WTC11 (cell line): Measurements from ENCODE around the gene ZBTB22. TPM values are rescaled to one million over a fixed set of nuclear protein-coding genes. Genes with fewer than 3 reads are reported as not detected.

Experiments used
- ATAC-seq: fragments of 200-7000 bp; cut with Tn5 transposase; 2 replicates; pipeline ENCODE4 v1.10.0; 2021; ENCODE audit warnings: mild to moderate bottlenecking, moderate library complexity
- CTCF ChIA-PET: fragments of 300-600 bp; sonication (Branson Sonifier 250); formaldehyde crosslinking; loops from one replicate; lab custom pipeline; 2021; ENCODE audit warnings: antibody characterized with exemption; lab: Charles Lee
- POLR2A ChIA-PET: fragments of 350-600 bp; sonication (Branson Sonifier 250); formaldehyde crosslinking; loops from one replicate; lab custom pipeline; 2021; ENCODE audit warnings: antibody characterized with exemption; lab: Charles Lee
- DNase-seq: peaks from one replicate; pipeline ENCODE4 v3.0.0; 2021; ENCODE audit warnings: low spot score
- H3K27ac Mint-ChIP-seq: 2 replicates; pipeline ENCODE4 v1.8.0; 2021; ENCODE audit warnings: mixed read lengths
- H3K27me3 Mint-ChIP-seq: 2 replicates; pipeline ENCODE4 v1.8.0; 2021; ENCODE audit warnings: low read depth, mild to moderate bottlenecking, moderate library complexity, mixed read lengths
- H3K36me3 Mint-ChIP-seq: 2 replicates; pipeline ENCODE4 v1.8.0; 2021; ENCODE audit warnings: mixed read lengths
- H3K4me1 Mint-ChIP-seq: 2 replicates; pipeline ENCODE4 v1.8.0; 2022; ENCODE audit warnings: mixed read lengths
- H3K4me3 Mint-ChIP-seq: 2 replicates; pipeline ENCODE4 v1.8.0; 2021; ENCODE audit warnings: mild to moderate bottlenecking, moderate library complexity, mixed read lengths
- H3K9me3 Mint-ChIP-seq: 2 replicates; pipeline ENCODE4 v1.8.0; 2021; ENCODE audit warnings: mixed read lengths
- AR ChIP-seq: fragments of 250-450 bp; sonication (Bioruptor Pico); IDR thresholded peaks from 2 replicates; pipeline ENCODE4 v1.9.0; 2021; ENCODE audit warnings: mild to moderate bottlenecking
- ATF2 ChIP-seq: sonication (generic); formaldehyde crosslinking; IDR thresholded peaks from 2 replicates; pipeline ENCODE4 v1.8.1; 2022; ENCODE audit warnings: low read depth, missing genetic modification reagents, borderline replicate concordance
- E2F1 ChIP-seq: sonication (generic); formaldehyde crosslinking; IDR thresholded peaks from 2 replicates; pipeline ENCODE4 v1.8.0; 2022; ENCODE audit warnings: mild to moderate bottlenecking, missing genetic modification reagents
- ESRRA ChIP-seq: sonication (generic); formaldehyde crosslinking; IDR thresholded peaks from 2 replicates; pipeline ENCODE4 v1.8.1; 2022; ENCODE audit warnings: mild to moderate bottlenecking, missing genetic modification reagents, borderline replicate concordance
- ETV6 ChIP-seq: sonication (generic); formaldehyde crosslinking; IDR thresholded peaks from 2 replicates; pipeline ENCODE4 v1.8.1; 2022; ENCODE audit warnings: mild to moderate bottlenecking, missing genetic modification reagents
- FOXK1 ChIP-seq: sonication (generic); formaldehyde crosslinking; IDR thresholded peaks from 2 replicates; pipeline ENCODE4 v1.8.0; 2022; ENCODE audit warnings: mild to moderate bottlenecking, moderate library complexity, missing genetic modification reagents
- FOXP1 ChIP-seq: sonication (generic); formaldehyde crosslinking; IDR thresholded peaks from 2 replicates; pipeline ENCODE4 v1.8.0; 2022; ENCODE audit warnings: missing genetic modification reagents, mild to moderate bottlenecking, moderate library complexity, borderline replicate concordance
- GABPB1 ChIP-seq: sonication (generic); formaldehyde crosslinking; IDR thresholded peaks from 2 replicates; pipeline ENCODE4 v1.8.1; 2023; ENCODE audit warnings: mild to moderate bottlenecking, missing genetic modification reagents
- GRHL2 ChIP-seq: fragments of 250-450 bp; sonication (Bioruptor Pico); IDR thresholded peaks from 2 replicates; pipeline ENCODE4 v1.8.0; 2022; ENCODE audit warnings: mild to moderate bottlenecking, moderate library complexity; ENCODE audit not compliant: insufficient replicate concordance, severe bottlenecking
- HMGA2 ChIP-seq: fragments of 250-450 bp; sonication (Bioruptor Pico); IDR thresholded peaks from 2 replicates; pipeline ENCODE4 v1.4.0; 2021; ENCODE audit warnings: mild to moderate bottlenecking, moderate library complexity
- KAT7 ChIP-seq: sonication (generic); formaldehyde crosslinking; IDR thresholded peaks from 2 replicates; pipeline ENCODE4 v1.8.1; 2023; ENCODE audit warnings: missing genetic modification reagents, mild to moderate bottlenecking, borderline replicate concordance
- MLX ChIP-seq: sonication (generic); formaldehyde crosslinking; IDR thresholded peaks from 2 replicates; pipeline ENCODE4 v1.8.1; 2023; ENCODE audit warnings: mild to moderate bottlenecking, missing genetic modification reagents, moderate library complexity
- NR2C2 ChIP-seq: sonication (generic); formaldehyde crosslinking; IDR thresholded peaks from 2 replicates; pipeline ENCODE4 v1.8.0; 2022; ENCODE audit warnings: mild to moderate bottlenecking, missing genetic modification reagents
- OVOL2 ChIP-seq: fragments of 250-450 bp; sonication (Bioruptor Pico); IDR thresholded peaks from 2 replicates; pipeline ENCODE4 v1.9.0; 2021; ENCODE audit warnings: mild to moderate bottlenecking, borderline replicate concordance
- PRDM15 ChIP-seq: sonication (generic); formaldehyde crosslinking; IDR thresholded peaks from 2 replicates; pipeline ENCODE4 v1.8.0; 2022; ENCODE audit warnings: missing genetic modification reagents
- PRRX2 ChIP-seq: fragments of 250-450 bp; sonication (Bioruptor Pico); IDR thresholded peaks from 2 replicates; pipeline ENCODE4 v1.8.0; 2021; ENCODE audit warnings: mild to moderate bottlenecking
- SMAD4 ChIP-seq: sonication (generic); formaldehyde crosslinking; IDR thresholded peaks from 2 replicates; pipeline ENCODE4 v1.8.0; 2022; ENCODE audit warnings: mild to moderate bottlenecking, missing genetic modification reagents
- SOX15 ChIP-seq: fragments of 250-450 bp; sonication (Bioruptor Pico); IDR thresholded peaks from 2 replicates; pipeline ENCODE4 v1.9.0; 2021; ENCODE audit warnings: mild to moderate bottlenecking
- ZMAT4 ChIP-seq: fragments of 250-450 bp; sonication (Bioruptor Pico); IDR thresholded peaks from 2 replicates; pipeline ENCODE4 v1.9.0; 2021; ENCODE audit warnings: mild to moderate bottlenecking
- ZNF121 ChIP-seq: sonication (generic); formaldehyde crosslinking; IDR thresholded peaks from 2 replicates; pipeline ENCODE4 v1.8.0; 2023; ENCODE audit warnings: missing genetic modification reagents
- ZNF138 ChIP-seq: sonication (generic); formaldehyde crosslinking; conservative IDR thresholded peaks from 2 replicates; pipeline ENCODE4 v1.8.1; 2022; ENCODE audit warnings: mild to moderate bottlenecking, moderate library complexity, missing genetic modification reagents
- ZNF219 ChIP-seq: sonication (generic); formaldehyde crosslinking; IDR thresholded peaks from 2 replicates; pipeline ENCODE4 v1.8.0; 2023; ENCODE audit warnings: missing genetic modification reagents, mild to moderate bottlenecking, borderline replicate concordance
- ZNF317 ChIP-seq: sonication (generic); formaldehyde crosslinking; IDR thresholded peaks from 2 replicates; pipeline ENCODE4 v1.8.1; 2023; ENCODE audit warnings: low read depth, mild to moderate bottlenecking, moderate library complexity, missing genetic modification reagents, borderline replicate concordance
- ZNF512 ChIP-seq: sonication (generic); formaldehyde crosslinking; IDR thresholded peaks from 2 replicates; pipeline ENCODE4 v1.8.1; 2022; ENCODE audit warnings: missing genetic modification reagents, borderline replicate concordance
- total RNA-seq: library from RNA; stranded (reverse); gene quantifications from 3 replicates; pipeline ENCODE4 v1.2.3, GENCODE V29; 2021

ZBTB22 gene
- total RNA-seq, 1 experiment from 2014 or later, result 11.6 TPM

GRCh38 chr6:33279257-33279695 lies 38.3 kb downstream of the ZBTB22 start:
- no peaks in the 10 kb centered on the region for H3K9me3 Mint-ChIP-seq
- DNase-seq (no peak), ATAC-seq (no peak)
- no peak overlapping the region for H3K4me3 Mint-ChIP-seq
- no peak for TF ChIP-seq OVOL2 (CRISPR knock-in tag)
- no peak for TF ChIP-seq ZMAT4 (CRISPR knock-in tag)
- TF ChIP-seq PRDM15 (CRISPR knock-in tag), result no peak
- TF ChIP-seq GABPB1 (CRISPR knock-in tag), result no peak
- no peak for TF ChIP-seq ZNF512 (CRISPR knock-in tag)
- TF ChIP-seq SMAD4, result no peak
- TF ChIP-seq MLX, result no peak
- TF ChIP-seq E2F1 (CRISPR knock-in tag), result no peak
- TF ChIP-seq SOX15 (CRISPR knock-in tag), result no peak
- no peak for TF ChIP-seq HMGA2 (CRISPR knock-in tag)
- no peak for TF ChIP-seq ESRRA
- no peak for TF ChIP-seq ZNF317 (CRISPR knock-in tag)
- no peak overlapping the region for H3K27ac Mint-ChIP-seq
- peaks cover 31% of the 10 kb centered on the region for H3K36me3 Mint-ChIP-seq
- H3K27me3 Mint-ChIP-seq, result no peaks in the 10 kb centered on the region
- H3K4me1 Mint-ChIP-seq, result peaks cover 34% of the 10 kb centered on the region
- ChIA-PET POLR2A (no interaction called here), CTCF (interaction anchor here (0.6 to 3.1 kb wide), 8 partner anchors 11 to 146 kb away, joined by 3 to 40 read pairs (median 4); partner anchors contain the start of genes PFDN6 and RGL2)

GRCh38 chr6:33278810-33279209 lies 38.7 kb downstream of the ZBTB22 start:
- POLR2A ChIA-PET, result interaction anchor here (0.9 to 3.2 kb wide), 2 partner anchors 11 to 307 kb away, joined by 4 to 27 read pairs; partner anchors contain the start of genes PFDN6 and WDR46
- Mint-ChIP-seq H3K36me3 (peaks cover 34% of the 10 kb centered on the region), H3K4me1 (peaks cover 39% of the 10 kb centered on the region), H3K4me3 (peak overlapping the region; percentile 82; the same call in 1 of the 2 replicates), H3K27me3 (no peaks in the 10 kb centered on the region), H3K9me3 (no peaks in the 10 kb centered on the region), H3K27ac (no peak overlapping the region)
- CTCF ChIA-PET, result interaction anchor here (0.6 to 3.1 kb wide), 7 partner anchors 11 to 353 kb away, joined by 3 to 40 read pairs (median 24); partner anchors contain the start of genes PFDN6, RGL2 and WDR46
- DNase-seq (no peak), ATAC-seq (no peak)
- TF ChIP-seq NR2C2 (no peak), PRRX2 (no peak), ATF2 (CRISPR knock-in tag) (no peak), ZNF121 (CRISPR knock-in tag) (no peak), FOXP1 (CRISPR knock-in tag) (no peak), FOXK1 (CRISPR knock-in tag) (no peak), AR (CRISPR knock-in tag) (no peak), KAT7 (CRISPR knock-in tag) (no peak), ZNF219 (CRISPR knock-in tag) (no peak), ZNF138 (CRISPR knock-in tag) (no peak), ETV6 (no peak), GRHL2 (CRISPR knock-in tag) (no peak)
